HL-60/S4 treated with retinoic acid at 250 ng/mL for 4 days and 3 days (cell line): ENCODE results near the gene CEP85L.

Source experiments
- in situ Hi-C: fragments of 300-500 bp; cut with MboI; formaldehyde crosslinking; loops from 2 replicates; pipeline ENCODE4 v1.7.0; 2022; ENCODE audit warnings: low sequenced_read_pairs

The CEP85L gene

DNA sequence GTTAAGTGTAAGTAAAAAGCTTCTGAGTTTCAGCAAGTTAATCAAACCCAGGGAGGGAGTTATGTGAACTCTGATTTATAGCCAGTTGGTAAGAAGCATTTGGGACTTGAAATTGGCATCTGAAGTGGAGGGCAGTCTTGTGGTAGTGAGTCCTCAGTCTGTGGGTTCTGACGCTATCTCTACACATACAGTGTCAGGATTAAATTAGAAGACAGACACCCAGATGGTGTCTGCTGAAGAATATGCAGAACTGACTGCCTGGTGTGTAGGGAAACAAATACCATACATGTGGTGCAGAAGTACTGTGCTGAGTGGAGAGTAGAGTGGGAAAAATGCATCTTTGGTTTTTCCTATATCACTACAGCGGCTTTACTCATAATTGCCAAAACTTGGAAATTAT, 146.8 kb downstream of the CEP85L start:
- in situ Hi-C loops: no loop called here

DNA sequence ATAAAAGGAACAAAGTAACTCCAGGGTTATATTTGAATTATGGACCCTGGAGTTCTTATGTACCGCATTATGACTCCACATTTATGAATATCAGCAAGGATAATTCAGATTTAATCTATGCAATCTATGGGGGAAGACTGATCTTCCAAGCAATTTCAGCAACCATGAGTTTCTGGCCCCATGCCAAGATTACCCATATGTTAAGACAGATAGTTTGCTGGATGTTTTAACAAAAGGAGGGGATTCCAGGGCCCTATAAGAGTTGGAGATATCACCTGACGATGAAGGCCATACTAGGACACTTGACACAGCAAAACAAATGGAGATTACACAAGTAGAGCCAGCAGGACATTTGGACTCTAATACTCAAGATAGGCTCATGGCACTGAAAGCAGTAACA, 149.2 kb downstream of the CEP85L start:
- in situ Hi-C loops: no loop called here

DNA sequence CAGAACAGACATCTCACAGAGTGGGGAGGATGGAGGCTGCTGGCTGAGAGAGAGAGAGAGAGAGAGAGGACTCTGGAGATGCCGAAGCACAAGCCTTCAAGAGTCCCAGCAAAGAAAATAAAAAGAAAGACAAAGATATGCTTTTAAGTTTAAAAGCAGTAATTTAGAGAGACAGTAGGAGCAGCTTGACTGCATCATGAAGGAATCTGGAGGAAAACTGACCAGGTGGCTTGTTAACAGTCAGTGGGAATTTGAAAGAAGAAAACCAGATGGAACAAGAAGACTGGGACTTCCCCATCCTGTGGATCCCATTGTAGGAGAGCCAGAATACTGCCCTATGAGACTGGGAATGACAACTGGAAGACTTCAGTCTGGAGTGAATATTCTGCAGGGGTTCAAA, 149.6 kb downstream of the CEP85L start:
- in situ Hi-C loops: no loop called here

DNA sequence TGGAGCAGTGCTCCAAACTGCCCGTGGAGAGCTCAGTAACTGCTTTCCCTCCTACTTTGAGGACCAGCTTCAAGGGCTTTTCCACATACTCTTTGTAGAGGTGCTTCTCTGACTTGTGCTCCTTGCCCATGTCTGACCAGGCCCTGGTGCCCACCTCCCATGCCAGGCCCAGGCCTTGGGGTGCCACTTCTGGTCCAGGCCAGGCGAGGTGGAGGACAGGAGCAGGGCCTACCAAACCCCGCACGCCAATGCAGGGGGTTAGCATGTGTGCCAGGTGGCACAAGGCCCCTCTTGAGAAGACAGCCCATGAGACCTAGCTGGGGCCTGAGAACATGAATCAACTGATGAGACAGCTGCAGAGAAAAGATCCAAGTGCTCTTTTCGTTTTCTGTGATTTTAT, 150.3 kb downstream of the CEP85L start:
- in situ Hi-C loops: no loop called here

DNA sequence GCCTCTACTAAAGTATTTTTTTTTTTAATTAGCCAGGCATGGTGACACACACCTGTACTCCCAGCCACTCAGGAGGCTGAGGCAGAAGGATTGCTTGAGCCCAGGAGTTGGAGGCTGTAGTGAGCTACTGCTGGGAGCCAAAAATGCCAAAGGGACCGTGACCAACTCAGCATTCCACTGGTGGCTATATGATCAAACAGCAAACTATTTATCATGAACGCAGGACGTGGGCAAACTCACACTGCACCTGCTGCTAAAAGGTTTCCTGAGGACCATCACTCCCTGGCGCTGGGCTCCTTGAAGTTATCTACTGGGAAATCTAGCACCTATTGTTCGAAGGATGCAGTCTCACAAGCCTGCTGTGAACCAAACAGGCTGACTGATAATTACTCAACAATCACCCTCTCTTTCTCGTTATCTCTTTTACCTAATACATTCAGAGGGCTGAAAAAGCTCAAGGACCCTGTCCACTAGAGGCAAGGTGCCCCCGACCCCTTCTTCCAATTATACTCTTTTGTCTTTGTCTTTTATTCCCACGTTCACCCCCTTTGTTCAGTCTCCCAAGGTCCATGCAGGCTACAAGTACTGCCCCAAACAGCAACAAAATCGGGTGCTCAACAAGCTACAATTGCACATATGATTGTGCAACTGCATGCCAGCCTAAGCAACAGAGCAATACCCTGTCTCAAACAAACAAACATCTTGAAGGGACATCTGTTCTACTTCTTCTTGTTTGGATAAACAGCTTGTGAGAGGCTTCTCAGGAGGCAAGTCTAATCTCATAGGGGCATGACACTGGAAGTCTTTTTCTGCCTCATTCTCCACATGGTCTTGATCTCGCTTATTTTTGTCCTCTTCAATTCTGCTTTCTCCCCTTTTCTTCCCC, 151.0 kb downstream of the CEP85L start:
- in situ Hi-C loops: no loop called here

DNA sequence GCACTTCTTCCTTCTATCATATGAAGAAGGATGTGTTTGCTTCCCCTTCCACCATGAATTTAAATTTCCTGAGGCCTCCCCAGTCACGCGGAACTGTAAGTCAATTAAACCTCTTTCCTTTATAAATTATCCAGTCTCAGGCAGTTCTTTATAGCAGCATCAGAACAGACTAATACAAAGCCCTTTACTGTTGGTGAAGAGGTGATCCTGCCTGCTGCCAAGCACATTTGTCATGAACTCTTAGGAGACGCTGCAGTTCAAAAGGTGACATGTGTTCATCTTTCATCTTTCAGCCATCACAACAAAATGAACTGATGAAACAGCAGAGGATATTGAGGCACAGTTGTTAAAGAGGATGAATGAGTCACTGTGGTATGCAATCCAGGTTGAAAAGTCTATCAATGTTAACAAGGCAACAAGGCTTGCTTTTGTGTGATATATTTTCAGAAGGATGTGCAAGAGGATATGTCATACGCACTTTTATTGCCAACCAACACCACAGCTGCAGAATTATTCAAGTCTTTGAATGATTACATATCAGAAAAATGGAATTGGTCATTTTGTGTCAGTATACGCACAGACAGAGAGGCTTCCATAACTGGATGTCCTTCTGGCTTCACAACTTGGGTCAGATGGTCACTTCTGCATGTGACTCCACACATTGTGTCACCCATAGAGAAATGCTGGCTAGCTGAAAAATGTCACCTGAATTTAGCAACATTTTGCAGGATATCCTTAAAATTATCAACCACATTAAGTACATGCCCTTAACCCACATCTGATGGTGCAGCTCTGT, 155.7 kb downstream of the CEP85L start:
- in situ Hi-C loops: no loop called here

DNA sequence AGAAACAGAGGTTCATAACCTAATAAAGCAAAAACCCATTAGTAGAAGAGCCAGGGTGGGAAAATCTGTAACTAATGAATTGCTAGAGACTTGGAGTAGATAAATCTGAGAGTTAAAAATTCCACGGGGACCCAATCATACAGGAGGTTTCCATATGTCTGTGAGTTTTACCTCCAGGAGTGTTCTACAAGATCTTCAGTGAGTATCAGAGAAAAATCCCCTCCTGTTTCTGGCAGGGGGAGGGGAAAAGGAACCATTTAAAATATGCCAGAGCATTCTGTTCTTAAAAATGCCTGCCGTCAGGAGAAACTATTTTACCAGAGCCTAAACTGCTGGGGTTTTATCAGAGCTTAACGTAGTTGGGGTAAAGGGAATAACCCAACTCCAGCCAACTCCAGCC, 157.3 kb downstream of the CEP85L start:
- in situ Hi-C loops: no loop called here

DNA sequence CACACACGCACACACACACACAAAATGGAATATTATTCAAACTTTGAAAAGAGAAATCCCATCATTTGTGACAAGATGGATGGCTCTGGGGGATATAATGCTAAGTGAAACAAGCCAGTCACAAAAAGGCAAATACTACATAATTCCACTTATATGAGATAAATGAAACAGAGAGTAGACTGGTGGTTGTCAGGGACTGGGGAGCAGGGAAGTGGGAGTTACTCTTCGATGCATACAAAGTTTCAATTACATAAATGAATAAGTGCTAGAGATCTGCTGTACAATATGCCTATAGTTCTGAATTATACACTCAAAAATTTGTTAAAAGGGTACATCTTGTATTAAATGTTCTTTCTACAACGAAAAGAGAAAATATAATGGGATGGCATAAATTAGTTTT, 161.4 kb downstream of the CEP85L start:
- in situ Hi-C loops: no loop called here

DNA sequence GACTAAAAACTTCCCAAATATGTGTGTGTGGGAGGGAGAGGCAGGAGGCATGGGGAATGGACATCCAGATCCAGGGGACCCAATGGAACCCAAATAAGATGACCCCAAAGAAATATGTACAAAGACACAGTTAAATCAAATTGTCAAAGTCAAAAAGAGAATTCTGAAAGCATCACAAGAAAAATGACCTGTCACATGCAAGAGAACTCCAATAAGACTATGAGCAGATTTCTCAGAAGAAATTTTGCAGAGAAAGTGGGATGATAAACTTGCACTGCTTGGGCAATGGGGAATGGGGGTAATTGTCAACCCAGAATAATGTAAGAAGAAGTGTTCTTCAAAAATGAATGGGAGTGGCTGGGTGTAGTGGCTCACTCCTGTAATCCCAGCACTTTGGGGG, 162.8 kb downstream of the CEP85L start:
- in situ Hi-C loops: no loop called here

DNA sequence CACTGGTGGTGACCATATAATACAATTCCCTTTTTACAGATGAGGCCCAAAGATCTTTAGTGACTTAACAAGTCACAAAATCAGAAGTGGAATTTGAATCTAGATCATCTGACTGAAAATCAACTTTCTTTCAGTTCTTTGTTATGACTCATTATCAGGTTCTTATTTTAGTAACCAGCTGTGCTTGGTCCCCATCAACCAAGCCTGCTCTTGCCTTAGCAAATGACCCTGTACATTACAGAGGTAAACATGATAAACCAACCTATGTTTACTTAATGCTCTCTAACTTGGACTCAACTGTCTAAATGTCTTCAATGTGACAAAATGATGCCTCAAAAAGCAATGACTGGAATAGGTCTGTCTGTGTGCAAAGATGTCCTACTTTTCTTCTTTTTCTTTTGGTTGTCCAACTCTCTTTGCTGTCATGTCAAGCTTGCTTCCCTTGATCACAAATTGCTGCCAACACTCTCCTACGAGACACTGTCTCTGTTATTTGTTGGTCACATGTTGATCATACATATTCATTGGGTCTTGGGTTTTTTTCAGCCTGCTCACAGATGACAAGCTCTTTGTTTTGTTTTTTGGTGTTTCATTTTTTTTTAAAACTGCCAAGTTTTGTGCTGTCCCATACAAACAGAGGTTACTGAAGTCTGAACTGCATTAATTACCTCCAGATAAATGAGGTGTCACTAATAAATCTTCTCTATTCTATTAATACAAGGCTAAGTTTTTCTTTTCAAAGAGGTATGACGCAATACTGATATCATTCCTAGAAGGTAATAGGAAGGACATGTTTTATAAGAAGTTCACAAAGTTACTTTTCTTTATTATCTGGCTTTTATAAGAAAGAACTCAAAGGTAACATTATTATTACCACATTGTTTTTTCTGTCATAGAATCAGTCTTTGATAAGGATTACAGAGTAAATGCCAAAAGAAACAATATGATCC, 165.5 kb downstream of the CEP85L start:
- in situ Hi-C loops: no loop called here

DNA sequence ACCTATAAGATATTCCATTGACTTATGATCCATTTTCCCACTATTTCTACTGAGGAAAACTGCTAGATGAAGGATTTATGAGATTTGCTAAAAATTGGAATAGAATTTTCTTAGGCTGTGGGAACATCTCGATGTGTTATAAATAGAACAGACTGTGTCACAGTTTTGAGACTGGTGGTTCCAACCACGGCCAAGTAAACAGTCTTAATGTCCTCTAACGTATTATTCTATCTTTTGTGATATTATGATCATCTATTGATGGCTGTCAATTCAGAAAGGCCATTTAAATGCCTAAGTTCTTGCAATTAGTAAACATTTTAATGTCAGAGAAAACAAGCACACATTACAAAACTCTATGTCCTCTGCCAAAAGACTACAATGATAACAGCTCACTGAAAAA, 174.8 kb downstream of the CEP85L start:
- in situ Hi-C loops: no loop called here

DNA sequence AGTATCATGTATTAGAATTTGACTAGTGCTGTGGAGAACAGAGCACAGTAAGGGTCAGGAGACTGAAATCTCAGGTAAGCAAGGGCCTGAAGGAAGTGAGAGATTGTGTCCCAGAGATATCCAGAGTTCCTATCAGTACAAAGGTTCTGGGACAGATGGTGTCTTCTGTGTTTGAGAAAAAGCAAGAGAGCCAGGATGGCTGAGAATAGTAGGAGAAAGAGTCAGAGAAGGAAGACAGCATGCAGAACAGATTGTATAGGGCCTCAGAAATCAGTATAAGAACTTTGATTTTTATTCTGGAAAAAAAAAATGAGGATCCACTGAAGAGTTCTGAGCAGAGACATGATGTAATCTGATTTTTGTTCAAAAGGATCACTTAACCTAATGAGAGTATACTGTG, 178.1 kb downstream of the CEP85L start:
- in situ Hi-C loops: no loop called here

DNA sequence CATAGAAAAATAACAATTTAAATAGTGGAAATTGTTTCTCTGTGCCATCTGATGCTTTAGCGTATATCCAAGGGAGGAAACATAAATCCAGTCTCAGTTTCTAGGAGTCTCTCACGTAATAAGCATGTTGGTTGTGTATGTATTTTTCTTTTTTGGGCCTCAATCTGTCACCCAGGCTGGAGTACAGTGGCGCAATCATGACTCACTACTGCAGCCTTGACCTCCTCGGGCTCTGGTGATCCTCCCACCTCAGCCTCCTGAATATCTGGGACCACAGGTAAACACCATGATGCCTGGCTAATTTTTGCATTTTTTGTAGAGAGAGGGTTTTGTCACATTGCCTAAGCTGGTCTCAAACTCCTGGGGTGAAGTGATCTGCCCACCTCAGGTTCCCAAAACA, 181.9 kb downstream of the CEP85L start:
- in situ Hi-C loops: no loop called here

DNA sequence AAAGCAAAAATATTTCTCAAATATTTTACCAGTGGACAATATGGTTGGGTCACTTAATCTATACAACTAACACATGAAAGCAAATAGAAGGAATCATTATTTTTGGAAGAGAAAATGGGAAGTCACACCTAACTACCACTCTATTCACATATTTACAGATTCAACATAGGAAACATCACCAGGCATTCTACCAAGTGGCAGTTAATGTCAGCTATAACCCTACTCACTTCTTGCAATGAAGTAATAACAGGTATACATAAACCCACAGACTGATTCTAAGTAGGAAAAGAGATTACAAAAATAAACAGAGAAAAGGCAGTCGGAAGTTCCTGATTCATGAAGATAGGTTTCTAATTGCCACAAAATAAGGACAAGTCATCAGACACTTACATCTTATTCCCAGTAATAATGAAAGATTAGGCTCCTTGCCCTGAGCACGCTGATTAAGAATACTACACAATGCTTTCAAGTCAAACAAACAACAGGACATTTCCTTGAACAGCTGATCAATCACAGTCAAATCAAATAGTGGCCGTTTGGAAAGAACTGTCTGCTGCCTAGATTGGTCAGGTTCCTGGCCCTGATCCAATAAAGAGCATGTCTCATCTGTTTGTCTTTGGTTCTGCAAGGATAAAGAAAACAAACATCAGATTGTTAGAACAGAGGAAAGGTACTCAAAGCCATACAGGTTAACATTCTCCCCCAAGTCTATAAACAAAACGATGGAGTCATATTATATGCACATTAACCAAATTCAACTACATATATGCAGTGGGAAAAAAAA, 182.5 kb downstream of the CEP85L start:
- in situ Hi-C loops: no loop called here

DNA sequence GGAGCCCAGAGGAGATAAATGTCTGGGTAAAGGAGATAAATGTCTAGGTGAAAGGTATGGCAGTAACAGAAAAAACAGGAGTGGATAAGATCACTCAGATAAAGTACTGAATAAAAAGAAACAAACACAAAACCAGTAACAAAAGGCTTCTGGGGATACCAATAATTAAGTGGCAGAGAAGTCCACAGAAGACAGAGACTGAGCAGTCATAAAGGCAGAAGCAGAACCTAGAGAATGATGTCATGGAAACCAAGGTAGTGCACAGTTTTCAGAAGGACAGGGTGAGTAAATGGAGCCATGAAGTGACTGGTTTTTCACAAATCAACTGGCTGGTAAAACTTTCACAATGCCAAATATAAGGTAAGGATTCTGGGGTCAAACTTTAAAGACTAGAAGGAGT, 184.2 kb downstream of the CEP85L start:
- in situ Hi-C loops: no loop called here

DNA sequence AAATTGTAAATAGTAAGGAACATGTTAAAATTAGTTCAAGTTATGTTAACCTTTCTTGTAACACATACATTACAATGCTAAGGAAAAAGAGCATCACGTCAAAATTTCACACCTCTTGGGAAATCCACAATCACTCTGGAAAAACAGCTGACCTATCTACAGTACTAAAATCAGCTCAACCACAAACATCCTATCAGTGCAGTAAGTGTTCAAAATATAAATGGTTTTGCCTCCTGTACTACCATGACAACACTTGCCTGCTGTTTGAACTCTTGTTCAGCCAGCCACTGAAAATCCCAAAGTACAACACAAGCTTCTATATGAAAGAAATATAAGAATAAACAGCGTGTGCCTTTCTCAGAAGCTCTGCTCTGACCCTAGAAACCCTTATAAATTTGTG, 186.8 kb downstream of the CEP85L start:
- in situ Hi-C loops: no loop called here

DNA sequence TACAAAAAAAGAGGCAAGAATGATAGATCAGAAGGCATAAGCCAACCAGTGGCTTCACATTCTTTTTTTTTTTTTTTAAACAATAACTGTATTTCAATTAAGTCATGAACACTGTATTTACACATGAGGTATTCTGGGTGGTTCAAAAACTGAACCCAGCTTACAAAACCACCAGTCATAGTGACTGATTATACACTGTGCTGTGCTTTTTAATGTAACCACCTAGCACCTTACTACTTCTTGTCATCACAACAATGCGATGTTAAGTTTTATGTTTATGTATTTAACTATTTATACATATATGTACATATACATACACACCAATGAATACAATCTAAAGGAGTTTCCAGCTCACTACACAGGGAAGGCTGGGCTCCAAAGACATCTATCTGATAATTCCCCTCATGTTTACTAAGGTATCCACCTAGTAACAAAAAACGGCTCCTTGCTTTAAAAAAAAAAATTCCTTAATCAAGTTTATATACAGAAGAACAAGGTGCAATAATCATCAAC, 190.4 kb downstream of the CEP85L start:
- in situ Hi-C loops: no loop called here

DNA sequence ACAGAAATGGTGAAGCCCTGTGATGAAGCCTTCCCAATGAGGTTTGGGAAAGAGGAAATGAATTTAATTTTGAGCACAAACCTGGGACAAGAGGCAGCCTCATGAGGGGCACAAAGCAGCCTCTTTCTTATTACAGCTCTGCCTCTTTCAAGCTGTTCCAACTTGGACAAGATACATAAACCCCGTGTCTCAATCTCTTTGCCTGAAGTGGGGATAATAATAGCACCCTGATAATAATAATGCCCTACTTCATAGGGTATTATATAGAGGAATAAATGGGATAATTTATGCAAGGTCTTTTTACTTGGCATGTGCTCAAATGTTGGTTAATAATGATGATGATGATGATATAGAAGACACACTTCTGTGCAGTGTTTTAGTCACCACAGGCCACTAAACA, 194.4 kb downstream of the CEP85L start:
- in situ Hi-C loops: no loop called here

DNA sequence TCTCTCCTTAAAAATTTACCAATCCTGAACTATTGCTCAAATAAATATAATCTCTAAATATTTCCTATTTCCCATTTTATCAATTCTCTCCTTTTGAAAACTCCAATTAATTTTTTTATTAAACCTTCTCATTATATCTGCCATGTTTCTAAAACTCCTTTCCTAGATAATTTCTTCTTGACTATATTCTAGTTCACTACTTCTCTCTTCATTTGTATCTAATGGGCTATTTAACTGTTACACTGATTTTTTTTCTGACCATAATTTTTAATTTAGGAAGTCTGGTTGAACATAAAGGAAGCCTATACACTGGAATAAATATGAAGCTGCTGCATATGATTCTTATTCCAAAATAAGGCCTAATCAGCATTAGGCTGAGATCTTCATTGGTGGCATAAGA, 199.6 kb downstream of the CEP85L start:
- in situ Hi-C loops: no loop called here

DNA sequence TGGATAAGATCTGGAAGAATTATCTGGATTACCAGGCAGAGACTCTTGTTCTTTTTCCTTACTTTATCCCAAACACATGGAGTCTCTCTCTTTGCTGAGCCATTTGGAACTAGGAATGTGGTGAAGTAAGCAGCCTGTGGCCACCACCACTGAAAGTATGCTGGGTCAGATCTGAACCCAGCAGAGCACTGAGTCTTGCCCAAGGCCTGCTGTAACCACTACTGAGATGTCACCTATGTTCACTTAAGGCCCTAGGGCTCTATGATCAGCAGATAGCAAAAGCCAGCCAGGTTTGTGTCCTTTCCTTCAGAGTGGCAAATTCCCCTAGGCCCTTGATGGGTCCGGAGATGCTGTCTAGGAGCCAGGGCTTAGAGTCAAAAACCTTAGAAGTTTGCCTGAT, 206.6 kb downstream of the CEP85L start:
- in situ Hi-C loops: no loop called here
